Fibroblast of lung (primary cell): Measurements from ENCODE around the gene TACSTD2. TPM values are rescaled to one million over a fixed set of nuclear protein-coding genes. Genes with fewer than 3 reads are reported as not detected.

Experiments used
- DNase-seq, 2 donors: peaks; one replicate each; pipeline versions ENCODE4 v3.0.0 to v3.0.0-alpha.2; 2010; ENCODE audit warnings: low read depth in 2 of 2
- H2AFZ ChIP-seq: 2 replicates; pipeline ENCODE4 v1.5.1; 2012; ENCODE audit warnings: low read length, control low read depth, inconsistent platforms
- H3K27ac ChIP-seq: 2 replicates; pipeline ENCODE4 v1.5.1; 2011; ENCODE audit warnings: low read length, control low read depth; ENCODE audit not compliant: insufficient read depth
- H3K27me3 ChIP-seq: 2 replicates; pipeline ENCODE4 v1.5.1; 2011; ENCODE audit warnings: mild to moderate bottlenecking, low read length; ENCODE audit not compliant: control insufficient read depth, insufficient read depth
- H3K36me3 ChIP-seq: 2 replicates; pipeline ENCODE4 v1.5.1; 2011; ENCODE audit warnings: low read length; ENCODE audit not compliant: control insufficient read depth, insufficient read depth
- H3K4me1 ChIP-seq: 2 replicates; pipeline ENCODE4 v1.5.1; 2011; ENCODE audit warnings: low read length; ENCODE audit not compliant: control insufficient read depth, insufficient read depth; ENCODE audit errors: extremely low read depth
- H3K4me2 ChIP-seq: 2 replicates; pipeline ENCODE4 v1.5.1; 2011; ENCODE audit warnings: low read length, control low read depth; ENCODE audit not compliant: insufficient read depth; ENCODE audit errors: extremely low read depth
- H3K4me3 ChIP-seq, 4 experiments: fragments of 200-600 bp in 1 of 4; sonication (generic) in 1 of 4; replicated peaks in 1 of 4; 2 replicates each; pipeline ENCODE4 v1.5.1; 2011 to 2016; ENCODE audit warnings: low read length in 4 of 4, low read depth in 3 of 4, mild to moderate bottlenecking in 3 of 4, control low read depth in 2 of 4, inconsistent platforms in 1 of 4, mixed read lengths in 1 of 4; ENCODE audit not compliant: insufficient read depth in 1 of 4; ENCODE audit errors: control extremely low read depth in 1 of 4
- H3K79me2 ChIP-seq: 2 replicates; pipeline ENCODE4 v1.5.1; 2012; ENCODE audit warnings: mild to moderate bottlenecking, low read length, inconsistent platforms; ENCODE audit not compliant: control insufficient read depth, insufficient read depth
- H3K9ac ChIP-seq: 2 replicates; pipeline ENCODE4 v1.5.1; 2011; ENCODE audit warnings: mild to moderate bottlenecking, low read length, control low read depth; ENCODE audit not compliant: insufficient read depth
- H3K9me3 ChIP-seq: 2 replicates; pipeline ENCODE4 v1.5.1; 2012; ENCODE audit warnings: low read depth, low read length; ENCODE audit not compliant: control insufficient read depth, insufficient read depth
- H4K20me1 ChIP-seq: 2 replicates; pipeline ENCODE4 v1.5.1; 2011; ENCODE audit warnings: low read length; ENCODE audit not compliant: control insufficient read depth, insufficient read depth; ENCODE audit errors: extremely low read depth
- EZH2 ChIP-seq: IDR thresholded peaks from 2 replicates; pipeline ENCODE4 v1.5.1; 2012; ENCODE audit warnings: low read length, control low read depth, mild to moderate bottlenecking; ENCODE audit errors: missing control alignments
- polyA plus RNA-seq, 2 donors: library from polyadenylated mRNA; depleted of rRNA in 1 of 2; stranded (reverse) in 1 of 2; unstranded in 1 of 2; fragments of >200 nt; gene quantifications; 2 replicates each; pipeline ENCODE4 v1.2.1, GENCODE V29; 2011 to 2012; ENCODE audit warnings: missing spikeins in 1 of 2
- total RNA-seq: library from RNA; depleted of rRNA; stranded (reverse); fragments of >200 nt; gene quantifications from 2 replicates; pipeline ENCODE4 v1.2.1, GENCODE V29; 2014
- TF ChIP-seq, protein P1 (sequence below), 2 donors: IDR thresholded peaks in 1 of 2; conservative IDR thresholded peaks in 1 of 2; 1 replicate in 1 of 2; 2 replicates in 1 of 2; pipeline ENCODE4 v1.5.1; 2011 to 2012; ENCODE audit warnings: low read length in 2 of 2, control low read depth in 1 of 2, inconsistent platforms in 1 of 2, low read depth in 1 of 2, mild to moderate bottlenecking in 1 of 2

TACSTD2 gene
- total and polyA plus RNA-seq, 2 donors (not counting 1 experiment from before 2014, with no cell fraction given), result 0.17 to 0.22 TPM

DNA sequence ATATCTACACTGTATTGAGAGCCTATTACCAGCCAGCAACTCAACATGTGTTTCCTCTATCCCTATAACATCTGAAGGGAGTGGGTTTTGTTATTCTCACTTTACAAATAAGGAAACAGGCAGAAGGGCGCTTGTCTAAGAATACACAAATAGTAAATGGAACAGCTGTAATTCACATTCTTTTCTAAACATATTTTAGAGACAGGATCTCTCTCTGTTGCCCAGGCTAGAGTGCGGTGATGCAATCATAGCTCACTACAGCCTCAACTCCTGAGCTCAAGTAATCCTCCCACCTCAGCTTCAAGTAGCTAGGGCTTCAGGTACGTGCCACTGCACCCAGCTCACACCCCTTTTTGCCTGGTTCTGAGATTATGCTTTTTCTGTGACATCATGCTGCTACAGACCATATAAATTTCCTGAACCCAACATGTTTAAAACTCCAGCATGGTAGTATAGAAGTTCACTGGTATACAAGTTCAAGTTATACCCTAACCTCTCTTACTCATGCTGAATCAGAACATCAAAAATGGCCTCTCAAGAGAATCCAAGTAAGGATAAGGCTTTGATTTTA, 8.6 kb upstream of the TACSTD2 start:
- H3K4me2 ChIP-seq, result no peak overlapping the region
- no peaks in the 10 kb centered on the region for H3K27me3 ChIP-seq
- H3K9me3 ChIP-seq, result no peaks in the 10 kb centered on the region
- H3K79me2 ChIP-seq, result no peaks in the 10 kb centered on the region
- TF ChIP-seq EZH2, result no peak
- no peaks in the 10 kb centered on the region for H4K20me1 ChIP-seq
- H3K9ac ChIP-seq, result no peak overlapping the region
- H3K27ac ChIP-seq, result no peak overlapping the region
- H3K4me1 ChIP-seq, result peaks cover 26% of the 10 kb centered on the region
- no peak overlapping the region for H2AFZ ChIP-seq
- peak; percentile 59 to 74 for DNase-seq
- H3K36me3 ChIP-seq, result no peaks in the 10 kb centered on the region
- no peak overlapping the region for H3K4me3 ChIP-seq

DNA sequence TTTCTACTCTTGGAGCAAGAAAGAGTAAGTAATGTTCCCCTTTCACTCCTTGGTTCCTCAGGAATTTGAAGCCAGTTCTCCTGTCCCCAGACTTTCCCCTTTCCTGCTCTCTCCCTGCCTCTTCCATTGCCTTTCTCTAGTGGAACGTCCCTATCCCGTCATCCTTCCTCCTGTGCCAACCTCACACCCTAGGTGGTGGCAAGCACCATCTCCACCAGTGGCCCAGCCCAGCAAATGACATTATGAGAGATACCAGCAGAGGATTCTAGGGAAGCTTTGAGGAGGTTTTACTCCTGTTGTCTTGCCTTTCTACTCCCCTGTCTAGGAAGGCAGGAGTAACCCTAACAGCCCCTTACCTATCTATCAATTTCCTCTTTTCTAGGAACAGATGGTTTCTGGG, 8.1 kb upstream of the TACSTD2 start:
- H3K36me3 ChIP-seq, result no peaks in the 10 kb centered on the region
- peaks cover 26% of the 10 kb centered on the region for H3K4me1 ChIP-seq
- no peak overlapping the region for H3K27ac ChIP-seq
- TF ChIP-seq, protein P1, sequence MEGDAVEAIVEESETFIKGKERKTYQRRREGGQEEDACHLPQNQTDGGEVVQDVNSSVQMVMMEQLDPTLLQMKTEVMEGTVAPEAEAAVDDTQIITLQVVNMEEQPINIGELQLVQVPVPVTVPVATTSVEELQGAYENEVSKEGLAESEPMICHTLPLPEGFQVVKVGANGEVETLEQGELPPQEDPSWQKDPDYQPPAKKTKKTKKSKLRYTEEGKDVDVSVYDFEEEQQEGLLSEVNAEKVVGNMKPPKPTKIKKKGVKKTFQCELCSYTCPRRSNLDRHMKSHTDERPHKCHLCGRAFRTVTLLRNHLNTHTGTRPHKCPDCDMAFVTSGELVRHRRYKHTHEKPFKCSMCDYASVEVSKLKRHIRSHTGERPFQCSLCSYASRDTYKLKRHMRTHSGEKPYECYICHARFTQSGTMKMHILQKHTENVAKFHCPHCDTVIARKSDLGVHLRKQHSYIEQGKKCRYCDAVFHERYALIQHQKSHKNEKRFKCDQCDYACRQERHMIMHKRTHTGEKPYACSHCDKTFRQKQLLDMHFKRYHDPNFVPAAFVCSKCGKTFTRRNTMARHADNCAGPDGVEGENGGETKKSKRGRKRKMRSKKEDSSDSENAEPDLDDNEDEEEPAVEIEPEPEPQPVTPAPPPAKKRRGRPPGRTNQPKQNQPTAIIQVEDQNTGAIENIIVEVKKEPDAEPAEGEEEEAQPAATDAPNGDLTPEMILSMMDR (conservative IDR thresholded peaks at IDR 0.05 in 1 of 2, IDR thresholded peaks at IDR 0.05 in 1 of 2; ENCODE audit: low read depth in 1 of 2, low read length in 2 of 2), result no peak
- TF ChIP-seq EZH2, result no peak
- H2AFZ ChIP-seq, result no peak overlapping the region
- H3K9ac ChIP-seq, result no peak overlapping the region
- no peaks in the 10 kb centered on the region for H3K79me2 ChIP-seq
- H3K4me2 ChIP-seq, result peak overlapping the region; percentile 19
- H3K27me3 ChIP-seq, result no peaks in the 10 kb centered on the region
- no peaks in the 10 kb centered on the region for H4K20me1 ChIP-seq
- no peak for DNase-seq
- no peaks in the 10 kb centered on the region for H3K9me3 ChIP-seq
- no peak overlapping the region for H3K4me3 ChIP-seq

DNA sequence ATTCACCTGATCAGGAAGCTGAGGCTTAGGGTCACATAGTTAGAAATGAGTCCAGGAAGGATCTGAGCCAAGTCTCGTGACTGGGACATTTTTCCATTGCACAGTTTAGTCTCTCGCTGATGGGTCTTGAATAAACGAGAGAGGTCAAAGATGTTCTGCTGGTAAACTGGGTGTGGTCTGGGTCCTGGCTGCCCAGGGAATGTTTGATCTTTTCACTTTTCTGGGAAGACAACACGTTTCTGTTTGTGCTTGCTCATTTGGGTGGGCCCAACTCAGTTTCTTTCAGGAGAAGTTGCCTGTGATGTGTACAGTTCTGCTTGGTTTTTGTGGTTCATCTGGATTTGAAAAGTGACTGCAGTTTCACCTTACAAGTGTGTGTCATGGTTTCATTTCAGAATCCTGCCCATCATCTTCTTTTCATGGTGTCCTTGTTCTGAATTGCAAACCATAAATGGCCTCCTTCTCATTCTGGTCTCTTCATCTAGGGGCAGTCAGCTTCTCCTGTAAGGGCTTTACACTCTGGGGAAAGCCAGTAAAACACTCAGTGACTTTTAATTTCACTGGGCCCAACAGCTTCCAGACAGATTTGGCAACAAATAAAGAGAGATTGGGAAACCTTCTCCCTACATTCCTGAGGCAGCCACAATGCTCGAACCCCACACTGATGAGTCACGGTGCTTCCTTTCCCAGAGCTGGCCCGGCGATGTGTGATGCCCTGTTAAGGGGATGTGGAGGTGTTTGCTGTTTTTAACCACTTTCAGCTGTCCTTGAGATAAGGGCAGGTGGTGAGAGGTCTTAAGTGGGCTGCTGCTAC, 7.2 kb upstream of the TACSTD2 start:
- H3K4me2 ChIP-seq, result peak overlapping the region; percentile 75
- H2AFZ ChIP-seq, result peak overlapping the region; percentile 6
- peak overlapping the region; percentile 20 for H3K9ac ChIP-seq
- H3K4me3 ChIP-seq, result peak overlapping the region in 1 of 4 experiments; percentile 13
- no peaks in the 10 kb centered on the region for H3K9me3 ChIP-seq
- H3K27me3 ChIP-seq, result no peaks in the 10 kb centered on the region
- peak overlapping the region; percentile 89 for H3K27ac ChIP-seq
- no peaks in the 10 kb centered on the region for H3K79me2 ChIP-seq
- no peaks in the 10 kb centered on the region for H3K36me3 ChIP-seq
- no peak for TF ChIP-seq EZH2
- TF ChIP-seq, protein P1 (conservative IDR thresholded peaks at IDR 0.05 in 1 of 2, IDR thresholded peaks at IDR 0.05 in 1 of 2; ENCODE audit: low read depth in 1 of 2, low read length in 2 of 2), result no peak
- H4K20me1 ChIP-seq, result no peaks in the 10 kb centered on the region
- peaks cover 26% of the 10 kb centered on the region for H3K4me1 ChIP-seq
- peak; percentile 96 to 97 for DNase-seq
